ENCODE measurements around the gene SORBS2.
"Not testable (repeated sequence)": the region's sequence is repeated elsewhere in the genome, so short reads cannot be mapped to it uniquely, and the experiment has no call there.

Gene SORBS2

DNA sequence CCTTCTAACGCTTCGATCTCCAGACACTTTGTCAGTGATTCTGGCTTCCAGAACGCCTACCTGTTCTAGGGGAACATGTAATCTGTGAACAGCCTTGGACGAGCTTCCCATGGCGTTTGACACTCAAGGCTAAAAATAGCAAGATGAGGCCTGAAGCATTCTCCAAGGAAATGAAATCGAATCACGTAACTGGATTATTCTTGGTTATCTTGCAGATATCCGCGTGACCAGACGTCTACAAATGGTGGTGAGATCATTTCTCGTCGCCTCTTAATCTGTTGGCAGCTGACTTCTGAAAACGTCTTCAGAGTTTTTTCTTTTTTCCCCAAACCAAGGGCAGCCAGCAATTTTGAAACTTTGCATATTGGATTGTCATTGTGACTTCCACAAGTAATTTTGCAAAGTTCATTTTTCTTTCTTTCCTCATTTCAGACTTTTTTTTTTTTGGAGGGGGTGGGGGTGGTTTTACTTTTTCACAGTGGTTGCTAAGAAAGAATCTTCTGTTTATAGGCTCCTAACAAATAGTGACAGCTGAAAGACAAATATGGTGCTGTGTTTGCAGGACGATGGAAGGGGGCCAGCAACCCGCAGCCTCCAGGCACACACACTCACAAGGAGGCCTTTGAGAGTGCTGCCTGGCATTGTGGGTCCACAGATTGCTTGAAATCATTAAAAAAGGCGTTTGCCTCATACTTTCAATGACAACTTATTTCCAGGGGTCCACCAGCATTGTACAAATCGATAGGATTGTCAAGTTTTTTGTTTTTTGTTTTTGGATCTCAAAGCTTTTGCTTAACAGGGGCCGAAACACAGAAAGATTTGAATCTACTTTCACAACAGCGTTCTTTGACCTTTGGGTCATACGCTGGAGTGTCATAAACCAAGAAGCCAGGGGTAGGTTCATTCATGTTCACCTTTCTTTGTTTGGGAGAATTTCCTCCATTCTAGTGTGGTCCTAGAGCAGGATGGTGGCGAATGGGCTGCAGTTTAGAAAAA, 244.3 kb downstream of the SORBS2 start:
- Histone ChIP-seq H3K36me3 (ENCODE audit: insufficient read depth, low read length) (no peaks in the 10 kb centered on the region), H3K9ac (ENCODE audit: low read depth, low read length) (no peak overlapping the region), H3K4me1 (ENCODE audit: insufficient read depth, low read length) (peaks cover 4% of the 10 kb centered on the region; the same call in 1 of the 2 replicates), H3K9me3 (ENCODE audit: control insufficient read depth, insufficient read depth, low read length) (peaks cover 11% of the 10 kb centered on the region)

DNA sequence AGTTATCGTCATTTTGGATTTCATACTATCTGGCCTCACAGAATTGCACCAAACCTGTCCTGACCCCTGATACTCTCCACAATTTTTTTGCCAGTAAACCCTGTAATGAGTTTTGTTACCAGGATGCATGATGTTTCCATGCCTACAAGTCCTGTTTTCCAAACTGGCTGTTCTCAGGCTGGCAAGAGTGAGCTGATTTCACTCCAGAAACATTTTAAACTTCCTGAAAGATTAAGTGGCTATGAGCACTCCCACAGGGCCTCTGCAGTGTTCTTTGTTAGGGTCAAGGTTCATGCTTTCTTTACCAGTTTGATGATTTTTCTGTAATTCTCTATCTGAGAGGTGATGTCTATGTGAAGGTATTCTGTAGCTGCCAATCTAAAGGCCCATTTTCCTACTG, 245.0 kb downstream of the SORBS2 start:
- peaks cover 4% of the 10 kb centered on the region; the same call in 1 of the 2 replicates for H3K4me1 ChIP-seq (ENCODE audit: insufficient read depth, low read length)
- no peak overlapping the region for H3K9ac ChIP-seq (ENCODE audit: low read depth, low read length)
- no peaks in the 10 kb centered on the region for H3K36me3 ChIP-seq (ENCODE audit: insufficient read depth, low read length)
- H3K9me3 ChIP-seq (ENCODE audit: control insufficient read depth, insufficient read depth, low read length), result peaks cover 11% of the 10 kb centered on the region

DNA sequence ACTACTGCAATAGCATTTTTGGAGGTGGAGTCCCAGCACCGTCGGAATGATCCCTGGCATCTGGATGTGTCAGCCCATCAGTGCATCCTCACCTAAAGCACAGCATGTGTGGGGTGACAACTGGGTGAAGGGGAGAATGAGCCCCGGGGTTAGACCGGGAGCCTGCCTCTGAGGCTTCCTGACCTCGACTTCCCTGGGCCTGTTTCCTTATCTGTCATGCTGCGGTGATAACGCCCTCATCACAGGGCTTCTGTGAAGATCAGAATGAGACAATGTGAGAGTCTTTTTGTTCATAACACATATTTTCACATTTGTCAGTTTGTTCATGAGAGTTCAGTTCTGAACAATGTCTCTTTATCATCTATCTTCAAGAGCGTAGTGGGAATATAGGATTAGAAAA, 245.6 kb downstream of the SORBS2 start:
- H3K9me3 ChIP-seq (ENCODE audit: control insufficient read depth, insufficient read depth, low read length), result peaks cover 11% of the 10 kb centered on the region
- no peaks in the 10 kb centered on the region for H3K36me3 ChIP-seq (ENCODE audit: insufficient read depth, low read length)
- H3K9ac ChIP-seq (ENCODE audit: low read depth, low read length), result no peak overlapping the region
- peaks cover 4% of the 10 kb centered on the region; the same call in 1 of the 2 replicates for H3K4me1 ChIP-seq (ENCODE audit: insufficient read depth, low read length)

DNA sequence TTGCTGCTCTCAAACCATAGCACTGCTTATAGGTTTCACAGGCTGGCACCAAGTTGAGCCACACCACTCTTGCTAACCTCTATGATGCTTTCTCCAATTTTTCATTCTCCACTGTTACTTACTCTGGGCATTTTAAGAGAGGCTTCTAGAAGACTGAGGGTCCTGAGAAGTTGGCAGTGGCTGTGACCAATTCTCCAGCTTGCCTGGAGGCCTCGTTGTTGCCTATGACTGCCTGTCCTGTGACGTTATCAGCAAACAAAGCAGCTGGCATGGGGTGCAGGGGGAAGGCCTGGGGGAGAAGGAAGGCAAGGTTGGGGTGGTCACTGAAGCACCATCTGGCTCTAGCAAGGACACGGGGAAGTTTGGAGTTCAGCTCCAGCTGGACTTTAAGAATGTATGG, 246.3 kb downstream of the SORBS2 start:
- H3K36me3 ChIP-seq (ENCODE audit: insufficient read depth, low read length), result no peaks in the 10 kb centered on the region
- peaks cover 11% of the 10 kb centered on the region for H3K9me3 ChIP-seq (ENCODE audit: control insufficient read depth, insufficient read depth, low read length)

DNA sequence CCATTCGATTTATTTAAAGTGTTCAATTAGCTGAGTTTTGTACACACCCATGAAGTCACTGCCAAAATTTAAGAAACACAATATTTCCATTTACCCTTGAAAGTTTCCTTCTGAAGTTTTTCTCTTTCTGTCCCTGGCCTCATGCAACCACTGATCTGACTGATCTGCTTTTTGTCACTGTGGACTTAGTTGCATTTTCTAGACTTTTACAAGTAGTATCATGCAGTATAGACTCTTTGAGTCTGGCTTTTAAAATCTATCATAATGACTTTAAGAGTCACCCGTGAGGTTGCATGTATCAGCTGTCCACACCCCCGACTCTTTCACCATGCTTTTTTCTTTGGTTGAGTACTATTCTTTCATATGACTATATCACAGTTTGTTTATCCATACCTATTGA, 247.6 kb downstream of the SORBS2 start:
- H3K9ac ChIP-seq (ENCODE audit: low read depth, low read length), result no peak overlapping the region
- H3K36me3 ChIP-seq (ENCODE audit: insufficient read depth, low read length), result no peaks in the 10 kb centered on the region
- H3K4me1 ChIP-seq (ENCODE audit: insufficient read depth, low read length), result peaks cover 4% of the 10 kb centered on the region
- H3K9me3 ChIP-seq (ENCODE audit: control insufficient read depth, insufficient read depth, low read length), result peaks cover 11% of the 10 kb centered on the region

More for the DNA sequence above, 246.3 kb downstream of the SORBS2 start:
- Histone ChIP-seq H3K4me1 (ENCODE audit: insufficient read depth, low read length) (peaks cover 4% of the 10 kb centered on the region; the same call in 1 of the 2 replicates), H3K9ac (ENCODE audit: low read depth, low read length) (no peak overlapping the region)

DNA sequence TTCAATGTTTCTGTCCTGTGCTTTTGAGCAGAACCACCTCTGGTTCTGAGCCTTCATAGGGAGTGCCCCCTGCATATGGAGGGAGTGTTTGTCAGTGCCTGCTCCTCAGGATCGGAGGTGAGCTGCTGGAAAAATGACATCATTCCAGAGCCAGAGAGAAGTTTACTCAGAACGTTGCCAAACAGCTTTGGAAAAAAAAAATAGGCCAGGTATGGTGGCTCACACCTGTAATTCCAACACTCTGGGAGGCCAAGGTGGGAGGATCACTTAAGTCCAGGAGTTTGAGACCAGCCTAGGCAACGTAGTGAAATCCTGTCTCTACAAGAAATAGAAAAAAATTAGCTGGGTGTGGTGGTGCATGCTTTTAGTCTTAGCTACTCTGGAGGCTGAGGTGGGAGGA, 249.5 kb downstream of the SORBS2 start:
- Histone ChIP-seq H3K9ac (ENCODE audit: low read depth, low read length) (no peak overlapping the region), H3K9me3 (ENCODE audit: control insufficient read depth, insufficient read depth, low read length) (peaks cover 11% of the 10 kb centered on the region), H3K4me1 (ENCODE audit: insufficient read depth, low read length) (peaks cover 4% of the 10 kb centered on the region), H3K36me3 (ENCODE audit: insufficient read depth, low read length) (no peaks in the 10 kb centered on the region)

DNA sequence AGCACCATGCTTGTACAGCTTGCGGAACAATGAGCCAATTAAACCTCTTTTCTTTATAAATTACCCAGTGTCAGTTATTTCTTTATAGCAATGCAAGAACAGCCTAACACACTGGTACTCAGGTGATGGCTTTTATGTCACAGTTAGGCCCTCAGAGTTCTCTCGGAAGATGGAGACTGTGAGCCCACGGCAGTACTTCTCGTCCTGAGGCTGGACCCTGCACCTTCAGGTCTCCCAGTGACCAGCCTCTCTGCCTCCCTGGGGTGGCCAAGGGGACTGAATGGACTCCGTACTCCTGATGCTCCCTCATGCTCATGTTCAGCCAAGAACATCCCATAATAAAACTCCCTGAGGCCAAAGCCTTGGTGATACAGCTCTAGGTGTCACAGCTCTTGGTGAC, 251.7 kb downstream of the SORBS2 start:
- Histone ChIP-seq H3K9ac (ENCODE audit: low read depth, low read length) (no peak overlapping the region), H3K4me1 (ENCODE audit: insufficient read depth, low read length) (no peaks in the 10 kb centered on the region; the same call in 1 of the 2 replicates), H3K9me3 (ENCODE audit: control insufficient read depth, insufficient read depth, low read length) (peaks cover 5% of the 10 kb centered on the region; the same call in 1 of the 2 replicates), H3K36me3 (ENCODE audit: insufficient read depth, low read length) (no peaks in the 10 kb centered on the region)

DNA sequence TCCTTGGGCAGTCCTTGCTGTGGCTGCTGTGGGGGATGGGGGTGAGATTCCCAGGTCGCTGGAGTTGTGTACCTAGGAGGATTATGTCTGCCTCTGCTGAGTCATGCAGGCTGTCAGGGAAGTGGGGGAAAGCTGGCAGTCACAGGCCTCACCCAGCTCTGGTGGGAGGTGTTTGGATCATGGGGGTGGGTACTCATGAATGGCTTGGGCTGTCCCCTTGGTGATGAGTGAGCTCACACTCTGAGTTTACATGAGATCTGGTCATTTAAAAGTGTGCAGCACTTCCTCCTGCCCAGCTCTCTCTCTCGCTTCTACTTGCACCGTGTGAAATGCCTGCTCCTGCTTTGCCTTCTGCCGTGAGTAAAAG, 252.1 kb downstream of the SORBS2 start:
- H3K9ac ChIP-seq (ENCODE audit: low read depth, low read length), result no peak overlapping the region
- 0 out of 2 replicates have a peak, but pooled peaks cover under 1% of the 10 kb centered on the region for H3K9me3 ChIP-seq (ENCODE audit: control insufficient read depth, insufficient read depth, low read length)
- no peaks in the 10 kb centered on the region; the same call in 1 of the 2 replicates for H3K4me1 ChIP-seq (ENCODE audit: insufficient read depth, low read length)

DNA sequence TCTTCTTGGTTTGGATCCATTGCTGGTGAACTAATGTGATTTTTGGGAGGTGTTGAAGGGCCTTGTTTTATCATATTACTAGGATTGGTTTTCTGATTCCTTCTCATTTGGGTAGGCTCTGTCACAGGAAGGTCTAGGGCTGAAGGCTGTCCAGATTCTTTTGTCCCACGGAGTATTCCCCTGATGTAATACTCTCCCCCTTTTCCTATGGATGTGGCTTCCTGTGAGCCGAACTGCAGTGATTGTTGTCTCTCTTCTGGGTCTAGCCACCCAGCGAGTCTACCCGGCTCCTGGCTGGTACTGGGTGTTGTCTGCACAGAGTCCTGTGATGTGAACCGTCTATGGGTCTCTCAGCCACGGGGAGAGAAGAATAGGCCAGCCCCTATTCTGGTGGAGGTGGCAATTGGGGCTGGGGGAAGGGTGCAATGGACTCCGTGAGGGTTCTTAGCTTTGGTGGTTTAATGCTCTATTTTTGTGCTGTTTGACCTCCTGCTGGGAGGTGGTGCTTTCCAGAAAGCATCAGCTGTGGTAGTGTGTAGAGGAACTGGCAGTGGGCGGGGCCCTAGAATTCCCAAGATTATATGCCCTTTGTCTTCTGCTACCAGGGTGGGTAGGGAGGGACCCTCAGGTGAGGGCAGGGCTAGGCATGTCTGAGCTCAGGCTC, 252.6 kb downstream of the SORBS2 start:
- H3K4me1 ChIP-seq (ENCODE audit: insufficient read depth, low read length); H3K9ac ChIP-seq (ENCODE audit: low read depth, low read length); H3K9me3 ChIP-seq (ENCODE audit: control insufficient read depth, insufficient read depth, low read length); H3K36me3 ChIP-seq (ENCODE audit: insufficient read depth, low read length): not testable (repeated sequence)

More for the DNA sequence above, 252.1 kb downstream of the SORBS2 start:
- no peaks in the 10 kb centered on the region for H3K36me3 ChIP-seq (ENCODE audit: insufficient read depth, low read length)

DNA sequence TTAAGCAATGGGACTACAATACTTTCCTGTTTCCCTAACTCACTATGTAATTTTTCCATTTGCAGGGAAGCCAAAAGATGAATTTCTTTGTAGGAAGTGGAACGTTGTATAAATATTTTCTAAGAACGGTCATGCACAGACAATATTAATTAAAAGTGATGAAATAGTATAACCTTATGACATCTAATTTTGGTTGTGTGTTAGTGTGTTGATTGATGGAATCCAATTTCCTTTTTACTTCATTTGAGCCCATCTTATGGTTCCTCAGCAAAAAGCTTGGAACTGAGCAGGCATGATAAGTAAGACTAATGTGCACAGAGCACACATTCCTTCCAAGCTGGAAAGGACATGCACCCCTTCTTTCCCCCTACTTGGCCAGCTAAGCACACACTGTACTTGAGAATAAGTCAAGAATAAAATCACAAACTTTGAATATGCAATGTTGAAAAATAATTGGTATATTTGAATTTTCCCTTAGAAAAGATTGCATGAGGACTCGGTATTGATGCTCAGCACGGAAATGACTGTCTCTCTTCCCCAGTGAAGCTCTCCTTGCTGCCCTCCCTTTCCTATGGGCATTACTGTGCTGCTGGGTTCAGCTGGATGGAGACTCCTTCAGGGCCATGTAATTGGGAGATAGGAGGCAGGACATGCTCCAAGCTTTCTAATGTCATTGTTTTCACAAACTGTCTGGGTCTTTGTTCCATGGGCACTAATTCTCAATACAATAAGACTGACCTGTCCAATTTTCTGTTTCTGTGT, 257.4 kb downstream of the SORBS2 start:
- Histone ChIP-seq H3K4me1 (ENCODE audit: insufficient read depth, low read length) (no peaks in the 10 kb centered on the region), H3K9ac (ENCODE audit: low read depth, low read length) (no peak overlapping the region), H3K36me3 (ENCODE audit: insufficient read depth, low read length) (no peaks in the 10 kb centered on the region), H3K9me3 (ENCODE audit: control insufficient read depth, insufficient read depth, low read length) (no peaks in the 10 kb centered on the region)

DNA sequence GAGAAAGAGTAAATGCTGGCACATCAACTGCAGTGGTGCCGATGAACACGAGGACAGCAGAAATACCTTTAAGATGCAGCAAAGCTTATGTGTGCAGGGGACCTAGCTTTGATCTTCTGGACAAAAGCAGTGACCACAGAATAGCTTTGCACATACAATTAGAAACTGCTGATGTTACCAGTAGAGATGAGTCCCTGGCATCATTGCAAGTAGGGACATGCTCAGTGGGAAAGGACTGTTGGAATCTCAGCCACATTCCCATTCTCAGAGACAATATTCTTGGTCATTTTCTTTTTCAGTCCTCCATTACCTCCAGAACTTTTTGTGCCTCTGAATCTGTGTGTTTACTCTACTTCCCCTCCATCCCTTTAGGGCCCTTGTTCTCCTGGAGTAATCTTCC, 259.7 kb downstream of the SORBS2 start:
- H3K4me1 ChIP-seq (ENCODE audit: insufficient read depth, low read length), result no peaks in the 10 kb centered on the region
- H3K36me3 ChIP-seq (ENCODE audit: insufficient read depth, low read length), result no peaks in the 10 kb centered on the region
- peaks cover 4% of the 10 kb centered on the region; the same call in 1 of the 2 replicates for H3K9me3 ChIP-seq (ENCODE audit: control insufficient read depth, insufficient read depth, low read length)
- no peak overlapping the region for H3K9ac ChIP-seq (ENCODE audit: low read depth, low read length)

DNA sequence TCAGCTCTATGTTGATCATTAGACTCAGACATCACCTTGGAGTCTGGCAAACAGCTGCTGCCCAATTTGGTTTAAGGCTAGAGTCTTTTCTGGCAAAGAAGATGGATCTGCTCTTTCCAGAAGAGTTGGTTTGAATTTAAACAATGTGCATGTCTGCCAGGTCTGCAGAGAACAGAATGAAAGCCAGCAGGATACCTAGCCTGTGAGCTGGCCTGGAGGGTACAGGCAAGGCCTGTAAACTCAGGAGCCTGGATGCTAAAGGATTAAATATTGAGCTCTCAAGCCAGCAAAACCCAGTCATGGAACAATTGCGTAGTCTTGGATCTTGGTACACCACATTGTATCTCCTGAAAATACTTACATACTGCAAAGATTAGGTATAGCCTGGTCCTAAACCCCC, 261.1 kb downstream of the SORBS2 start:
- peaks cover 4% of the 10 kb centered on the region; the same call in 1 of the 2 replicates for H3K9me3 ChIP-seq (ENCODE audit: control insufficient read depth, insufficient read depth, low read length)
- no peaks in the 10 kb centered on the region for H3K4me1 ChIP-seq (ENCODE audit: insufficient read depth, low read length)
- no peaks in the 10 kb centered on the region for H3K36me3 ChIP-seq (ENCODE audit: insufficient read depth, low read length)
- H3K9ac ChIP-seq (ENCODE audit: low read depth, low read length), result no peak overlapping the region

DNA sequence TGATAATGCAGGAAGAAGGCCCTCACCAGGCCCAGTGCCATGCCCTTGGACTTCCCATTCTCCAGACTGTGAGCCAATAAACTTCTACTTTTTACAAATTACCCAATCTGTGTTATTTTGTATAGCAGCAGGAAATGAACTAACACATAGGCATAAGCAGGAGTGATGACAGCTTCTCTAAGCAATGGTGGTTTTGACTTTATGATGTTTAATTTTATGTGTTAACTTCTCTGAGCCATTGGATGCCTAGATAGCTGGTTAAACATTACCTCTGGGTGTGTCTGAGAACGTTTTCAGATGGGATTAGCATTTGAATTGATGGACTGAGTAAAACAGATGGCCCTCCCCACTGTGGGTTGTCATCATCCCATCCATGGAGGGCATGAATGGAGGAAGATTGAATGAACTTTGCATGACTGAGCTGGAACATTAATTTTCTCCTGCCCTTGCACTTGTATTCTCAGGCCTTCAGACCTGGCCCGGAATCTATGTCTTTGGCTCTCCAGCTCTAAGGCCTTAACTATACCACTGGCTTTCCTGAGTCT, 262.8 kb downstream of the SORBS2 start:
- Histone ChIP-seq H3K9me3 (ENCODE audit: control insufficient read depth, insufficient read depth, low read length) (peaks cover 4% of the 10 kb centered on the region; the same call in 1 of the 2 replicates), H3K36me3 (ENCODE audit: insufficient read depth, low read length) (no peaks in the 10 kb centered on the region), H3K4me1 (ENCODE audit: insufficient read depth, low read length) (no peaks in the 10 kb centered on the region), H3K9ac (ENCODE audit: low read depth, low read length) (no peak overlapping the region)

DNA sequence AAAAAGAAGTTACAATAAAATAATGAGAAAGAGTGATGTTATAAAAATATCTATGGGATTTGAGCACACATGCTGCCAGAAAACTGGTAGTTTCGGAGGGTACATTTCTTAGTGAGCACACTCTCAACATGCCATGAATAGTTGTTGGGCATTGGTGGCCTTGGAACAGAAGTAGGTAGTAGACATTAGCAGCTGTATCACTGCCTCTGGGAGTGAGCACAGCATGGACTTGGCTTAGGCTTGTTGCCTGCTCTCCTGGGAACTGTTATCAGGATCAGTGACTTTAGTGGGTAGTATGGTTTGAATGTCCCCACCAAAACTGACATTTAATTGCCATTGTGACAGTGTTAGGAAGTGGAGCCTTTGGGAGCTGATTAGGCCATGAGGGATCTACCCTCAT, 263.4 kb downstream of the SORBS2 start:
- peaks cover 4% of the 10 kb centered on the region; the same call in 1 of the 2 replicates for H3K9me3 ChIP-seq (ENCODE audit: control insufficient read depth, insufficient read depth, low read length)
- H3K9ac ChIP-seq (ENCODE audit: low read depth, low read length), result no peak overlapping the region
- H3K4me1 ChIP-seq (ENCODE audit: insufficient read depth, low read length), result no peaks in the 10 kb centered on the region
- no peaks in the 10 kb centered on the region for H3K36me3 ChIP-seq (ENCODE audit: insufficient read depth, low read length)
